Epithelial cell of prostate (primary cell): ENCODE data around the gene THBS2.
A peak's percentile ranks its signal among the peaks of the same experiment; 100 is the strongest.

ENCODE experiments used
- DNase-seq: peaks from one replicate; pipeline ENCODE4 v3.0.0-alpha.2; 2011; ENCODE audit warnings: low read depth, low spot score
- H3K27ac ChIP-seq: fragments of 450-650 bp; 2 replicates; pipeline ENCODE4 v1.5.1; 2017; ENCODE audit warnings: mild to moderate bottlenecking

THBS2 gene

GRCh38 chr6:169251822-169252504, 1.7 kb downstream of the THBS2 start:
- H3K27ac ChIP-seq: no peak overlapping the region
- DNase-seq: no peak

GRCh38 chr6:169251371-169251802, 2.3 kb downstream of the THBS2 start:
- peak overlapping the region; percentile 22 for H3K27ac ChIP-seq
- DNase-seq: no peak

GRCh38 chr6:169250660-169251059, 3.0 kb downstream of the THBS2 start:
- peak; percentile 77 for DNase-seq
- H3K27ac ChIP-seq: peak overlapping the region; percentile 22

- DNase-seq: no peak
Observed at GRCh38 chr6:169249057-169249456, 4.6 kb downstream of the THBS2 start.

GRCh38 chr6:169248521-169248971, 5.1 kb downstream of the THBS2 start:
- DNase-seq: no peak
- H3K27ac ChIP-seq: no peak overlapping the region

More at GRCh38 chr6:169249057-169249456, 4.6 kb downstream of the THBS2 start:
- H3K27ac ChIP-seq: no peak overlapping the region

GRCh38 chr6:169247991-169248390, 5.7 kb downstream of the THBS2 start:
- DNase-seq: no peak
- no peak overlapping the region for H3K27ac ChIP-seq

GRCh38 chr6:169247419-169247818, 6.2 kb downstream of the THBS2 start:
- DNase-seq: no peak
- no peak overlapping the region for H3K27ac ChIP-seq

GRCh38 chr6:169246445-169246844, 7.2 kb downstream of the THBS2 start:
- no peak overlapping the region for H3K27ac ChIP-seq

GRCh38 chr6:169244684-169245383, 8.8 kb downstream of the THBS2 start:
- DNase-seq: no peak

More at GRCh38 chr6:169246445-169246844, 7.2 kb downstream of the THBS2 start:
- no peak for DNase-seq

GRCh38 chr6:169243661-169244060, 10.0 kb downstream of the THBS2 start:
- no peak for DNase-seq
- H3K27ac ChIP-seq: no peak overlapping the region

More at GRCh38 chr6:169244684-169245383, 8.8 kb downstream of the THBS2 start:
- H3K27ac ChIP-seq: no peak overlapping the region

- H3K27ac ChIP-seq: no peak overlapping the region
- DNase-seq: no peak
Observed at GRCh38 chr6:169243186-169243585, 10.5 kb downstream of the THBS2 start.

- DNase-seq: no peak
- no peak overlapping the region for H3K27ac ChIP-seq
Observed at GRCh38 chr6:169241688-169242350, 11.8 kb downstream of the THBS2 start.

GRCh38 chr6:169240591-169241390, 12.9 kb downstream of the THBS2 start:
- H3K27ac ChIP-seq: peak overlapping the region; percentile 66
- DNase-seq: peak; percentile 29

- H3K27ac ChIP-seq: peak overlapping the region; percentile 66
- no peak for DNase-seq
Observed at GRCh38 chr6:169240125-169240524, 13.5 kb downstream of the THBS2 start.

GRCh38 chr6:169239181-169239580, 14.5 kb downstream of the THBS2 start:
- no peak for DNase-seq
- no peak overlapping the region for H3K27ac ChIP-seq

GRCh38 chr6:169238766-169239165, 14.9 kb downstream of the THBS2 start:
- no peak for DNase-seq
- no peak overlapping the region for H3K27ac ChIP-seq

GRCh38 chr6:169237496-169238134, 16.0 kb downstream of the THBS2 start:
- DNase-seq: no peak
- H3K27ac ChIP-seq: no peak overlapping the region

GRCh38 chr6:169236988-169237387, 16.7 kb downstream of the THBS2 start:
- no peak overlapping the region for H3K27ac ChIP-seq
- DNase-seq: no peak

GRCh38 chr6:169236545-169236944, 17.1 kb downstream of the THBS2 start:
- DNase-seq: no peak
- H3K27ac ChIP-seq: no peak overlapping the region

GRCh38 chr6:169235286-169235685, 18.4 kb downstream of the THBS2 start:
- DNase-seq: no peak
- H3K27ac ChIP-seq: no peak overlapping the region
